GM18867 (cell line): ENCODE measurements around the gene NNT.
"Not testable (repeated sequence)": the region's sequence is repeated elsewhere in the genome, so short reads cannot be mapped to it uniquely, and the experiment has no call there.

ENCODE experiments used
- ATAC-seq: cut with Tn5 transposase; IDR thresholded peaks from one replicate; pipeline ENCODE4 v1.9.1; 2021; ENCODE audit warnings: mild to moderate bottlenecking, moderate library complexity; ENCODE audit not compliant: unreplicated experiment

The NNT gene

GRCh38 chr5:43602461-43603343 is at the start of gene NNT:
Gene NNT (plus strand): TSS chr5:43603180. CDS start chr5:43609196, 6,016 bp downstream.
- ATAC-seq = peak; percentile 82

- ATAC-seq = no peak
Measured at GRCh38 chr5:43553381-43553780, 49.6 kb upstream of the NNT start.

- ATAC-seq = no peak
Measured at GRCh38 chr5:43554497-43554896, 48.5 kb upstream of the NNT start.

- no peak for ATAC-seq
Measured at GRCh38 chr5:43555895-43556606, 46.9 kb upstream of the NNT start.

- peak; percentile 94 for ATAC-seq
Measured at GRCh38 chr5:43556607-43556856, 46.4 kb upstream of the NNT start.

GRCh38 chr5:43556857-43557542 is 46.0 kb upstream of the NNT start, which contains the start of gene PAIP1:
Gene PAIP1 (minus strand): TSS chr5:43557077. CDS start chr5:43556846, 231 bp downstream.
- ATAC-seq = peak; percentile 74

GRCh38 chr5:43560128-43560527 is 42.9 kb upstream of the NNT start:
- ATAC-seq = no peak

- ATAC-seq = no peak
Measured at GRCh38 chr5:43561356-43561755, 41.6 kb upstream of the NNT start.

- ATAC-seq = no peak
Measured at GRCh38 chr5:43563321-43563720, 39.7 kb upstream of the NNT start.

DNA sequence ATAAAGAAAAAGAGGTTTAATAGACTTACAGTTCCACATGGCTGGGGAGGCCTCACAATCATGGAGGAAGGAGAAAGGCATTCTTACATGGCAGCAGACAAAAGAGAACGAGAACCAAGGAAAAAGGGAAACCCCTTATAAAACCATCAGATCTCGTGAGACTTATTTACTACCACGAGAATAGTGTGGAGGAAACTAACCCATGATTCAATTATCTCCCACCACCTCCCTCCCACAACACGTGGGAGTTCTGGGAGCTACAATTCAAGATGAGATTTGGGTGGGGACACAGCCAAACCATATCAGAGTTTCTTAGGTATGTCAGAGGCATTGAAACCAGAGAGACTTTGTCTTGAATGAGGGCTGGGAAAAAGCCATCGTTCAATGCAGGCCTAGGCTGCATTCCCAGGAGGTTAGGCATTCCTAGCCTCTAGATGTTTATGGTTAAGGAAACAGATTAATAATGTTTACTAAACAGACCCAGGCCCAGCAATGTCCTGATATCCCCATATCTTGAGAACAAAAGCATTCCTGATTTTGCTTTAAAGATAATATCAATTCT is 38.6 kb upstream of the NNT start:
- no peak for ATAC-seq

DNA sequence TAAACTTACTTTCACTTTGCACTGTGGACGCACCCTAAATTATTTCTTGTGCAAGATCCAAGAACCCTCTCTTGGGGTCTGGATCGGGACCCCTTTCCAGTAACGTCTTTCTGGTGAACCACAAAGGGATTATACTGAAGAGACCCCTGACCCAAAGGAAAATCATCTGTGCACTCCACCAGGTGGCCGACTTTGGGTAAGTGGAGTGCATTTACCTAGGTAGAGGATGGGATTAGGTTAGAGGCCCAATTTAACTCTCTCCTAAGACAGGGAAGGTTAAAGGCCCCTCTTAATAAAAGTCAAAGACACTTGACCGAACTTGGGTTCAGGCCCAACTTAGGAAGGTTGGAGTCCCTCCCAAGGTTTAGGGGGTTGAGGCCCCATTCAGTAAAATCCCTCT is 37.9 kb upstream of the NNT start:
- ATAC-seq = no peak

DNA sequence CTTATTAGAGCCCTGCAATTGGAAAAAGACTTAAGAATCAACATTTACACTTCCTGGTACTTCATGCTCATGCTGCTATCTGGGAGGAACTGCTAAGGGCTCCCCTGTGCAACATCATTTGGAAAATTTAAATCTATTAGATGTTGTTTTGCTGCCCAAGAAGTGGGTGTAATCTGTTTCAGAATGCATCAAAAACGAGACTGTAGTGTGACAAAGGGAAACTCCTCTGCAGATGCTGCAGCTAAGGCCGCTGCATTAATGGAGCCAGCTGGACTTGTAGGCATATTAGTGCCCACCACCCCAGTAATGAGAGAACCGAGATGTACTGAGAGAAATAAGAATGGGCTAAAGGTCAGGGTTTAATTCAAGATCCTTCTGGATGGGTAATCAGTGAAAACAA is 35.0 kb upstream of the NNT start:
- ATAC-seq = peak; percentile 56

DNA sequence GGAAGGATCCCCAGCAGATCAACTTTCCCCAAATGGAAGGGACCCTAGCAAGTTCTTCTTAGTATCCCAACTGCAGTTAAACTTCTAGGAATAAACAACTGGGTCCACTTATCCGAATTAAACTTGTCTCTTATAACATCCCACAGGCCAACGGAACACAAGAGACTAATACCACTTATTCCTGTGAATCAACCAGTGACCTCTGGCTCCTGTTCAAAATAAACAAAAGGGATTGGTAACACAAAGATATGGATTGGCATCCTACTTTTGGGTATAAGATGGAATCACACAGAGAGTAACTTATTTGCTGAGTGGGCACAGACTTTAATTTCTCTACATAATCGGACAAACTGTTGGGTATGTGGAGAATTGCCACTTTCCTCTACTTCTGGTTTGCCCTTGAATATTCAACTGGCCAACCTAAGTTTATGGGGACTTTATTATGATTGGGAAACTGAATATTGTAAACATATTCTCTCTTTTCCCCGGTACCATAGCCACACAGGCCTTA is 33.7 kb upstream of the NNT start:
- no peak for ATAC-seq

GRCh38 chr5:43570450-43571158 is 32.4 kb upstream of the NNT start:
- ATAC-seq = no peak

- ATAC-seq = no peak
Measured at GRCh38 chr5:43571237-43571636, 31.7 kb upstream of the NNT start.

DNA sequence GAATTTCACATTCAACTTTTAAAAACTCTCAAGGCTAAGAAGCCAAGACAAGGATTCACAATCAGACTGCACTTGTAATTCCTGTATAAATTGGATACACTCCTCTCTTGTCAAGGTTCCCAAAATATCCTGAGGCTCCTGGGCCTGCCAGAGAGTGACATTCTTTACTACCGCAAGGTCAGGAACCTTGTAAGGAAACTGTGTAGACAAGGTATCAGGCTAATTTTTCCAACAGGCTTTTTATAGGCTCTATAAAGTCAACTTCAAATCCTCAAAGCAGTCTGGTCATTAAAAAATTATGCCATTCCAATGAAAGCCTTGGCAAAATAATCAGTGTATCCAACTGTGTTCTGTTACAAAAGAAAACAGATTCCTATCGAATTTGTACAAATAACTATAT is 30.6 kb upstream of the NNT start:
- no peak for ATAC-seq

GRCh38 chr5:43573058-43573457 is 29.9 kb upstream of the NNT start:
- no peak for ATAC-seq

DNA sequence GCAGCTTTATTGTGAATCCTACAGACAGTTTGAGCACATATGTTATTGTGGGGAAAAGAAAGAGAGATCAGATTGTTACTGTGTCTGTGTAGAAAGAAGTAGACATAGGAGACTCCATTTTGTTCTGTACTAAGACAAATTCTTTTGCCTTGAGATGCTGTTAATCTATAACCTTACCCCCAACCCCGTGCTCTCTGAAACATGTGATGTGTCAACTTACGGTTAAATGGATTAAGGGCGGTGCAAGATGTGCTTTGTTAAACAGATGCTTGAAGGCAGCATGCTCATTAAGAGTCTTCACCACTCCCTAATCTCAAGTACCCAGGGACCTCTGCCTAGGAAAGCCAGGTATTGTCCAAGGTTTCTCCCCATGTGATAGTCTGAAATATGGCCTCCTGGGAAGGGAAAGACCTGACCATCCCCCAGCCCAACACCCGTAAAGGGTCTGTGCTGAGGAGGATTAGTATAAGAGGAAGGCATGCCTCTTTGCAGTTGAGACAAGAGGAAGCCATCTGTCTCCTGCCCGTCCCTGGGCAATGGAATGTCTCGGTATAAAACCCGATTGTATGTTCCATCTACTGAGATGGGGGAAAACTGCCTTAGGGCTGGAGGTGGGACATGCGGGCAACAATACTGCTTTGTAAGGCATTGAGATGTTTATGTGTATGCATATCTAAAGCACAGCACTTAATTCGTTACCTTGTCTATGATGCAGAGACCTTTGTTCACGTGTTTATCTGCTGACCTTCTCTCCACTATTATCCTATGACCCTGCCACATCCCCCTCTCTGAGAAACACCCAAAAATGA is 22.4 kb upstream of the NNT start:
- not testable (repeated sequence) for ATAC-seq

DNA sequence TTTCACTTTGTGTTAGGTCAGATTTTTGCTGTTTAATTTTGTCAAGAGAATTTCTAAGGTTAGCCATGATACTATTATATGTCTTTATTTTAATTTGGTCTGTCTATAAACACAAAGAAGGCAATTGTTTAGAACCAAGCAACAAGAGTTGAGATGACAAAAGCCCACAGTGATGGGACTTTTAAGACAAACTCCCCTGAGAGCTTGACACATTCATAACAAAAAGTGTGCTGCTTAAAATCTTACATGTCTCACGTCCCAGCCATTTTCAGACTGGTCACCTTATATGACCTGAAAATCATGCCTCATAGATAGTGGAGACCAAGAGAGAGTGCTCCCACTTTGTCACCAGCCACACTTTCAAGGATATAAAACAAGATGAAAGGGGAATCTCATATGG is 21.6 kb upstream of the NNT start:
- ATAC-seq = no peak
